Adrenal gland (tissue), 5 donors: ENCODE data around the gene ACSS3.

Experiments used
- CTCF ChIP-seq, 6 experiments: fragments of 450-650 bp in 4 of 6; fragments of 200-600 bp in 2 of 6; sonication (generic) in 1 of 6; IDR thresholded peaks; 1 replicate in 5 of 6; 2 replicates in 1 of 6; pipeline versions ENCODE4 v1.5.1 to v1.8.0; 2016 to 2021; ENCODE audit warnings: antibody characterized with exemption in 6 of 6, mild to moderate bottlenecking in 2 of 6, moderate library complexity in 1 of 6
- POLR2A ChIP-seq, 2 donors: fragments of 450-650 bp; IDR thresholded peaks; one replicate each; pipeline ENCODE4 v1.6.1; 2017; ENCODE audit warnings: antibody characterized with exemption in 2 of 2, mild to moderate bottlenecking in 2 of 2, moderate library complexity in 1 of 2
- donor health status: DM: no; HTN: no; CAD: no.

GRCh38 chr12:81300454-81300853, 222.6 kb downstream of the ACSS3 start:
- TF ChIP-seq POLR2A (IDR thresholded peaks at IDR 0.05) (no peak), CTCF (IDR thresholded peaks at IDR 0.05) (no peak)
